H1 (cell line): ENCODE measurements around the gene DNAH12. TPM values are rescaled to one million over a fixed set of nuclear protein-coding genes. Genes with fewer than 3 reads are reported as not detected.
"Not testable (repeated sequence)": the region's sequence is repeated elsewhere in the genome, so short reads cannot be mapped to it uniquely, and the experiment has no call there.

ENCODE experiments used
- CTCF ChIA-PET: fragments of 300-600 bp; sonication (Branson Sonifier 250); formaldehyde crosslinking; loops from one replicate; lab custom pipeline; 2021; ENCODE audit not compliant: partially characterized antibody; lab: Charles Lee
- POLR2A ChIA-PET: fragments of 300-600 bp; sonication (Branson Sonifier 250); formaldehyde crosslinking; loops from one replicate; lab custom pipeline; 2021; ENCODE audit warnings: inconsistent platforms; ENCODE audit not compliant: partially characterized antibody; lab: Charles Lee
- DNase-seq, 2 experiments: peaks; one replicate each; pipeline versions ENCODE4 v3.0.0 to v3.0.0-alpha.2; 2010 to 2022; ENCODE audit warnings: low spot score in 2 of 2, low read depth in 1 of 2, mixed read lengths in 1 of 2
- FAIRE-seq: peaks from 2 replicates; lab custom pipeline; 2011; peaks lifted over from hg19 to GRCh38; lab: Jason Lieb, UNC
- H2AFZ ChIP-seq: 2 replicates; pipeline ENCODE4 v1.8.1; 2012; ENCODE audit warnings: low read length, inconsistent platforms
- H2AK5ac ChIP-seq: 2 replicates; pipeline ENCODE4 v1.6.1; 2013; ENCODE audit warnings: low read depth, low read length
- H2BK120ac ChIP-seq: replicated peaks from 2 replicates; pipeline ENCODE3; 2013; ENCODE audit warnings: low read depth, low read length, inconsistent platforms
- H2BK12ac ChIP-seq: 2 replicates; pipeline ENCODE4 v1.6.1; 2013; ENCODE audit warnings: low read depth, low read length
- H2BK15ac ChIP-seq: 2 replicates; pipeline ENCODE4 v1.6.1; 2013; ENCODE audit warnings: low read length
- H2BK20ac ChIP-seq: 2 replicates; pipeline ENCODE4 v1.6.1; 2013; ENCODE audit warnings: low read length
- H2BK5ac ChIP-seq: 2 replicates; pipeline ENCODE4 v1.6.1; 2013; ENCODE audit warnings: low read depth, low read length
- H3K14ac ChIP-seq: 2 replicates; pipeline ENCODE4 v1.6.1; 2013; ENCODE audit warnings: inconsistent platforms; ENCODE audit not compliant: insufficient read length
- H3K18ac ChIP-seq: 2 replicates; pipeline ENCODE4 v1.6.1; 2013; ENCODE audit warnings: low read length; ENCODE audit errors: extremely low read depth
- H3K23ac ChIP-seq: 2 replicates; pipeline ENCODE4 v1.6.1; 2013; ENCODE audit warnings: inconsistent platforms; ENCODE audit not compliant: insufficient read length
- H3K23me2 ChIP-seq: 2 replicates; pipeline ENCODE4 v1.6.1; 2013; ENCODE audit warnings: low read depth, low read length
- H3K27ac ChIP-seq: 2 replicates; pipeline ENCODE4 v1.6.1; 2011; ENCODE audit warnings: low read depth, low read length, inconsistent platforms
- H3K27me3 ChIP-seq, 4 experiments: replicated peaks in 1 of 4; 1 replicate in 1 of 4; 2 replicates in 3 of 4; pipeline versions ENCODE4 v1.6.1 to v1.8.1; 2011 to 2013; ENCODE audit warnings: low read length in 3 of 4, mild to moderate bottlenecking in 3 of 4, inconsistent platforms in 2 of 4, mixed read lengths in 2 of 4, moderate library complexity in 1 of 4; ENCODE audit not compliant: control insufficient read depth in 3 of 4, insufficient read depth in 3 of 4; ENCODE audit errors: extremely low read depth in 1 of 4
- H3K36me3 ChIP-seq, 4 experiments: 2 replicates each; pipeline versions ENCODE4 v1.6.1 to v1.8.1; 2011 to 2013; ENCODE audit warnings: mild to moderate bottlenecking in 4 of 4, low read length in 3 of 4, moderate library complexity in 2 of 4, control low read depth in 1 of 4, inconsistent platforms in 1 of 4; ENCODE audit not compliant: insufficient read depth in 4 of 4, control insufficient read depth in 2 of 4
- H3K4ac ChIP-seq: replicated peaks from 2 replicates; pipeline ENCODE3; 2013; ENCODE audit warnings: low read length, low read depth, mixed read lengths, inconsistent platforms; ENCODE audit not compliant: insufficient read length
- H3K4me1 ChIP-seq, 4 experiments: replicated peaks in 1 of 4; 1 replicate in 1 of 4; 2 replicates in 3 of 4; pipeline versions ENCODE4 v1.6.1 to v1.8.1; 2011 to 2013; ENCODE audit warnings: low read length in 3 of 4, inconsistent platforms in 2 of 4, mixed read lengths in 1 of 4; ENCODE audit not compliant: insufficient read depth in 4 of 4, control insufficient read depth in 3 of 4
- H3K4me2 ChIP-seq, 2 experiments: 2 replicates each; pipeline versions ENCODE4 v1.6.1 to v1.8.1; 2011 to 2013; ENCODE audit warnings: low read depth in 2 of 2, low read length in 2 of 2, control low read depth in 1 of 2, inconsistent platforms in 1 of 2, mild to moderate bottlenecking in 1 of 2; ENCODE audit not compliant: insufficient read depth in 1 of 2
- H3K4me3 ChIP-seq, 4 experiments: fragments of 200-600, 300-600 bp in 1 of 4; sonication (generic), shearing (Covaris generic), sonication (Bioruptor Twin) in 1 of 4; 2 replicates each; pipeline versions ENCODE4 v1.5.1 to v1.8.1; 2011 to 2016; ENCODE audit warnings: low read length in 4 of 4, low read depth in 3 of 4, control low read depth in 2 of 4, inconsistent platforms in 2 of 4, mild to moderate bottlenecking in 2 of 4, mixed read lengths in 1 of 4, moderate library complexity in 1 of 4; ENCODE audit not compliant: insufficient read depth in 2 of 4; ENCODE audit errors: extremely low read depth in 1 of 4
- H3K56ac ChIP-seq: replicated peaks from 2 replicates; pipeline ENCODE3; 2013; ENCODE audit warnings: low read depth, mild to moderate bottlenecking, mixed read lengths, low read length, inconsistent platforms; ENCODE audit not compliant: insufficient read length
- H3K79me1 ChIP-seq: 2 replicates; pipeline ENCODE4 v1.6.1; 2013; ENCODE audit warnings: low read depth, low read length, control low read depth
- H3K79me2 ChIP-seq, 2 experiments: 2 replicates each; pipeline versions ENCODE4 v1.6.1 to v1.8.1; 2012 to 2013; ENCODE audit warnings: low read length in 2 of 2, mild to moderate bottlenecking in 2 of 2, inconsistent platforms in 1 of 2; ENCODE audit not compliant: insufficient read depth in 2 of 2, control insufficient read depth in 1 of 2
- H3K9ac ChIP-seq, 4 experiments: replicated peaks in 1 of 4; 1 replicate in 1 of 4; 2 replicates in 3 of 4; pipeline versions ENCODE4 v1.6.1 to v1.8.1; 2011 to 2013; ENCODE audit warnings: low read depth in 3 of 4, low read length in 3 of 4, control low read depth in 2 of 4, mild to moderate bottlenecking in 2 of 4, moderate library complexity in 2 of 4, inconsistent platforms in 1 of 4; ENCODE audit errors: extremely low read depth in 1 of 4
- H3K9me3 ChIP-seq, 2 experiments: 2 replicates each; pipeline versions ENCODE4 v1.6.1 to v1.8.1; 2012 to 2013; ENCODE audit warnings: mild to moderate bottlenecking in 2 of 2, moderate library complexity in 2 of 2, control low read depth in 1 of 2, inconsistent platforms in 1 of 2, low read depth in 1 of 2, low read length in 1 of 2, mixed read lengths in 1 of 2; ENCODE audit not compliant: insufficient read depth in 2 of 2
- H4K20me1 ChIP-seq, 2 experiments: replicated peaks in 1 of 2; 2 replicates each; pipeline versions ENCODE3 to v1.8.1; 2011 to 2013; ENCODE audit warnings: inconsistent platforms in 2 of 2, low read length in 2 of 2, mild to moderate bottlenecking in 1 of 2; ENCODE audit not compliant: insufficient read depth in 2 of 2, control insufficient read depth in 1 of 2
- H4K5ac ChIP-seq: 2 replicates; pipeline ENCODE4 v1.6.1; 2013; ENCODE audit warnings: low read length, low read depth, mixed read lengths, inconsistent platforms; ENCODE audit not compliant: insufficient read length
- H4K8ac ChIP-seq: 2 replicates; pipeline ENCODE4 v1.8.0; 2013; ENCODE audit warnings: mild to moderate bottlenecking, moderate library complexity, low read length, inconsistent platforms; ENCODE audit not compliant: insufficient read depth; ENCODE audit errors: extremely low read depth
- H4K91ac ChIP-seq: replicated peaks from 2 replicates; pipeline ENCODE3; 2013; ENCODE audit warnings: low read length, mixed read lengths, inconsistent platforms; ENCODE audit not compliant: insufficient read length
- WGBS, 2 experiments: shearing (Covaris generic) in 1 of 2; methylation state at CpG; one replicate each; pipeline versions ENCODE4 v1.1.6 to v1.1.7; 2013 to 2015; ENCODE audit warnings: low lambda C conversion rate in 2 of 2, mixed read lengths in 2 of 2, inconsistent platforms in 1 of 2, low coverage in 1 of 2, missing lambda C conversion rate in 1 of 2; ENCODE audit not compliant: insufficient replicate concordance in 2 of 2, insufficient coverage in 1 of 2, insufficient read length in 1 of 2; ENCODE audit errors: extremely low coverage in 1 of 2, missing lambda C conversion rate in 1 of 2; 5-methylcytosine and 5-hydroxymethylcytosine counted together
- polyA plus RNA-seq, 7 experiments: library from polyadenylated mRNA; depleted of rRNA in 3 of 7; stranded (reverse) in 5 of 7; unstranded in 2 of 7; fragments of >200 nt in 5 of 7; fragments of 200-250 nt in 2 of 7; gene quantifications; 1 replicate in 5 of 7; 2 replicates in 1 of 7; 4 replicates in 1 of 7; pipeline versions ENCODE4 v1.2.1 to v1.2.3, GENCODE V29; 2011 to 2013; ENCODE audit warnings: missing spikeins in 2 of 7, mixed read lengths in 2 of 7
- total RNA-seq: library from RNA; stranded (reverse); fragmentation: NEBNext Ultra II Directional; extraction: Animal tissue kit (Norgen Biotek cat#: 25700); gene quantifications from 2 replicates; pipeline ENCODE4 v1.2.1, GENCODE V29; 2021

The DNAH12 gene
- total and polyA plus RNA-seq, 2 of the 8 experiments (the other 6 are each of a cell fraction or from before 2014, with no cell fraction given), result not detected

GRCh38 chr3:57477193-57477592 lies 67.0 kb downstream of the DNAH12 start:
- POLR2A ChIA-PET, H3K14ac ChIP-seq, H2BK120ac ChIP-seq, H3K4ac ChIP-seq, H3K9me3 ChIP-seq, H3K79me2 ChIP-seq, H4K5ac ChIP-seq, H3K23me2 ChIP-seq, H3K27ac ChIP-seq, H3K56ac ChIP-seq, H2BK20ac ChIP-seq, H2BK5ac ChIP-seq, H3K4me3 ChIP-seq, H4K91ac ChIP-seq, CTCF ChIA-PET, H4K20me1 ChIP-seq, DNase-seq, H3K18ac ChIP-seq, H3K23ac ChIP-seq, H3K4me2 ChIP-seq, H3K27me3 ChIP-seq, H3K9ac ChIP-seq, H2BK12ac ChIP-seq, H2AK5ac ChIP-seq, H2AFZ ChIP-seq, H3K79me1 ChIP-seq, H3K36me3 ChIP-seq, H3K4me1 ChIP-seq, FAIRE-seq, H4K8ac ChIP-seq, H2BK15ac ChIP-seq: not testable (repeated sequence)
- WGBS, 2 experiments, result 99% methylated on average over 13 of the region's 13 CpGs; no CpG with 5 or more reads in 1 of the 2 experiments
